ENCODE results near the gene GREB1.

The GREB1 gene

GRCh38 chr2:11655495-11655894 lies 121.7 kb downstream of the GREB1 start:
- TF ChIP-seq, protein P1, sequence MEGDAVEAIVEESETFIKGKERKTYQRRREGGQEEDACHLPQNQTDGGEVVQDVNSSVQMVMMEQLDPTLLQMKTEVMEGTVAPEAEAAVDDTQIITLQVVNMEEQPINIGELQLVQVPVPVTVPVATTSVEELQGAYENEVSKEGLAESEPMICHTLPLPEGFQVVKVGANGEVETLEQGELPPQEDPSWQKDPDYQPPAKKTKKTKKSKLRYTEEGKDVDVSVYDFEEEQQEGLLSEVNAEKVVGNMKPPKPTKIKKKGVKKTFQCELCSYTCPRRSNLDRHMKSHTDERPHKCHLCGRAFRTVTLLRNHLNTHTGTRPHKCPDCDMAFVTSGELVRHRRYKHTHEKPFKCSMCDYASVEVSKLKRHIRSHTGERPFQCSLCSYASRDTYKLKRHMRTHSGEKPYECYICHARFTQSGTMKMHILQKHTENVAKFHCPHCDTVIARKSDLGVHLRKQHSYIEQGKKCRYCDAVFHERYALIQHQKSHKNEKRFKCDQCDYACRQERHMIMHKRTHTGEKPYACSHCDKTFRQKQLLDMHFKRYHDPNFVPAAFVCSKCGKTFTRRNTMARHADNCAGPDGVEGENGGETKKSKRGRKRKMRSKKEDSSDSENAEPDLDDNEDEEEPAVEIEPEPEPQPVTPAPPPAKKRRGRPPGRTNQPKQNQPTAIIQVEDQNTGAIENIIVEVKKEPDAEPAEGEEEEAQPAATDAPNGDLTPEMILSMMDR (IDR thresholded peaks at IDR 0.05) = no peak

GRCh38 chr2:11656252-11656651 lies 122.4 kb downstream of the GREB1 start:
- H3K27ac ChIP-seq = no peak overlapping the region
- no peaks in the 10 kb centered on the region for H3K36me3 ChIP-seq
- DNase-seq = no peak
- H3K9me3 ChIP-seq = no peaks in the 10 kb centered on the region
- intact Hi-C loops (cut with DNase I; ENCODE audit: low total_unique reads) = no loop called here
- TF ChIP-seq, protein P1 (IDR thresholded peaks at IDR 0.05) = no peak
- peaks cover 0 to 12% of the 10 kb centered on the region in 2 donors for H3K27me3 ChIP-seq
- H3K4me1 ChIP-seq = peaks cover 0 to 18% (median 12%) of the 10 kb centered on the region in 4 donors
- no peak overlapping the region for H3K4me3 ChIP-seq

More at GRCh38 chr2:11655495-11655894, 121.7 kb downstream of the GREB1 start:
- Histone ChIP-seq H3K4me3 (no peak overlapping the region), H3K9me3 (no peaks in the 10 kb centered on the region), H3K36me3 (no peaks in the 10 kb centered on the region), H3K4me1 (peaks cover 0 to 18% (median 12%) of the 10 kb centered on the region in 4 donors), H3K27me3 (peaks cover 0 to 11% of the 10 kb centered on the region in 2 donors), H3K27ac (no peak overlapping the region)
- intact Hi-C loops (cut with DNase I; ENCODE audit: low total_unique reads) = no loop called here
- no peak for DNase-seq

- Histone ChIP-seq H3K9me3 (no peaks in the 10 kb centered on the region), H3K4me3 (no peak overlapping the region), H3K27me3 (peaks cover 0 to 14% of the 10 kb centered on the region in 2 donors), H3K4me1 (peaks cover 0 to 17% (median 12%) of the 10 kb centered on the region in 4 donors), H3K27ac (no peak overlapping the region), H3K36me3 (no peaks in the 10 kb centered on the region)
- TF ChIP-seq, protein P1 (IDR thresholded peaks at IDR 0.05) = no peak
- no peak for DNase-seq
- intact Hi-C loops (cut with DNase I; ENCODE audit: low total_unique reads) = no loop called here
These were observed 122.8 kb downstream of the GREB1 start for GRCh38 chr2:11656671-11657101.

- no peaks in the 10 kb centered on the region for H3K36me3 ChIP-seq
- no peak overlapping the region for H3K27ac ChIP-seq
- DNase-seq = no peak
- H3K4me3 ChIP-seq = no peak overlapping the region
- peaks cover 0 to 12% (median 9%) of the 10 kb centered on the region in 4 donors for H3K4me1 ChIP-seq
- no peaks in the 10 kb centered on the region for H3K9me3 ChIP-seq
- intact Hi-C loops (cut with DNase I; ENCODE audit: low total_unique reads) = no loop called here
- H3K27me3 ChIP-seq = peaks cover 0 to 19% of the 10 kb centered on the region in 2 donors
- TF ChIP-seq, protein P1 (IDR thresholded peaks at IDR 0.05) = no peak
These were observed 123.3 kb downstream of the GREB1 start for GRCh38 chr2:11657195-11657594.

DNA sequence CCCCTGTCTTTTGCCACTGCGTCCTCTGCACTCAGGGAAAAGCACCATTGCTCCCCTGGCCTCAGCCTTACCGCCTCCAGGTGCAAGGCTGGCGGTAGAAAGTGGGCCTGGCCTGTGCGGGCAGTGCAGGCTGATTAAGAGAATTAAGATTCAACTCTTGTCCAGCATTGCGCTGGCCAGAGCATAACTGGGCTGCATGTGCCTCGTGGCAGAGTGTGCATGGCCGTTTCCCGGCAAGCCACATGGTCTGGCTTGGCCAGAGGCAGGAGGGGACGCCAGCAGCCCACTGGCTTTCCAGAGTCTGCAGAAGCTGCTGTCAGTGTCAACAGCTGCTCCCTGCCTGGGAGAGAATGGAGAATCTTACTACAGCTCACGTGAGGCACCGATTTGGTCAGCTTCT lies 123.8 kb downstream of the GREB1 start:
- intact Hi-C loops (cut with DNase I; ENCODE audit: low total_unique reads) = no loop called here
- Histone ChIP-seq H3K9me3 (no peaks in the 10 kb centered on the region), H3K27me3 (peaks cover 0 to 19% of the 10 kb centered on the region in 2 donors), H3K4me1 (peaks cover 0 to 7% (median 4%) of the 10 kb centered on the region in 4 donors), H3K27ac (no peak overlapping the region), H3K4me3 (no peak overlapping the region), H3K36me3 (no peaks in the 10 kb centered on the region)
- TF ChIP-seq, protein P1 (IDR thresholded peaks at IDR 0.05) = no peak
- no peak for DNase-seq
